ENCODE measurements around the gene GPR142. TPM values are rescaled to one million over a fixed set of nuclear protein-coding genes. Genes with fewer than 3 reads are reported as not detected.

The GPR142 gene
- total and polyA plus RNA-seq, 2 of the 13 experiments (the other 11 are each of a cell fraction or from before 2014, with no cell fraction given), result not detected

DNA sequence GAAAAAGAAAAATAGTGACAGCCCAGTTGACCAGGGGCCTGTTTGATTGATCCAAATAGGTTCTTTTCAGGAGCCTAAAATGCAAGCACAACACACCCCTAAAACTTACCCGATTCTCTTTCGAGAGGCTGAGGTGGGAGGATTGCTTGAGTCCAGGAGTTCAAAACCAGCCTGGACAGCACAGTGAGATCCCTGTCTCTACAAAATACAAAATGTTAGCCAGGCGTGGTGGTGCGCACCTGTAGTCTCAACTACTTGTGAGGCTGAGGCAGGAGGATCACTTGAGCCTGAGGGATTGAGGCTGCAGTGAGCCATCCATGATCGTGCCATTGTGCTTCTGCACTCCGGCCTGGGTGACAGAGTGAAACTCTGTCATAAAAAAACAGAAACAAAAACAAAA, 42.8 kb upstream of the GPR142 start:
- no peak overlapping the region for H3K4me2 ChIP-seq (ENCODE audit: low read depth, low read length)
- FAIRE-seq, result no peak
- H3K27me3 ChIP-seq (ENCODE audit: control insufficient read depth in 1 of 2, insufficient read depth in 2 of 2, low read length in 2 of 2), result peaks cover 11 to 70% of the 10 kb centered on the region in 2 experiments
- WGBS (ENCODE audit: low lambda C conversion rate), result 37% methylated on average over 6 of the region's 6 CpGs
- POLR2A ChIA-PET, result no interaction called here
- no peak for DNase-seq (ENCODE audit: low spot score)
- no peak for ATAC-seq
- no peaks in the 10 kb centered on the region for H3K36me3 ChIP-seq (replicated peaks in 1 of 2; ENCODE audit: control insufficient read depth in 1 of 2, insufficient read depth in 2 of 2, low read length in 2 of 2)
- CTCF ChIA-PET (ENCODE audit: low intra/inter-chr PET ratio, low total read pairs), result no interaction called here
- no peak overlapping the region for H3K9ac ChIP-seq (ENCODE audit: insufficient read depth, low read depth, low read length)
- no peaks in the 10 kb centered on the region for H3K79me2 ChIP-seq (ENCODE audit: insufficient read depth, low read length)
- no peaks in the 10 kb centered on the region for H3K9me3 ChIP-seq (ENCODE audit: low read length)
- no peak overlapping the region for H2AFZ ChIP-seq (ENCODE audit: low read length)
- BruUV-seq (replicated peaks), result no TSS peak
- no peak overlapping the region for H3K27ac ChIP-seq (ENCODE audit: extremely low read length, insufficient read depth, low read length)
- intact Hi-C loops (cut with micrococcal nuclease; ENCODE audit: unreplicated experiment) (no loop called here), in situ Hi-C loops (cut with HindIII; ENCODE audit: extremely low pct_ligation_motif_present, low pct_unique_long_range_greater_than_20kb) (no loop called here)
- H4K20me1 ChIP-seq (ENCODE audit: insufficient read depth, low read length), result no peaks in the 10 kb centered on the region
- no peak overlapping the region for H3K4me3 ChIP-seq (replicated peaks in 1 of 3; ENCODE audit: insufficient read depth in 1 of 3, low read depth in 2 of 3, low read length in 3 of 3)
- no peaks in the 10 kb centered on the region for H3K4me1 ChIP-seq (ENCODE audit: insufficient read depth, low read length)
- TF ChIP-seq PLRG1 (conservative IDR thresholded peaks at IDR 0.05), result no peak
- TF ChIP-seq GLMP (CRISPR knock-in tag; IDR thresholded peaks at IDR 0.05; ENCODE audit: borderline replicate concordance), result no peak
- no peak for TF ChIP-seq SMARCC2 (IDR thresholded peaks at IDR 0.05)
- TF ChIP-seq, protein P1, sequence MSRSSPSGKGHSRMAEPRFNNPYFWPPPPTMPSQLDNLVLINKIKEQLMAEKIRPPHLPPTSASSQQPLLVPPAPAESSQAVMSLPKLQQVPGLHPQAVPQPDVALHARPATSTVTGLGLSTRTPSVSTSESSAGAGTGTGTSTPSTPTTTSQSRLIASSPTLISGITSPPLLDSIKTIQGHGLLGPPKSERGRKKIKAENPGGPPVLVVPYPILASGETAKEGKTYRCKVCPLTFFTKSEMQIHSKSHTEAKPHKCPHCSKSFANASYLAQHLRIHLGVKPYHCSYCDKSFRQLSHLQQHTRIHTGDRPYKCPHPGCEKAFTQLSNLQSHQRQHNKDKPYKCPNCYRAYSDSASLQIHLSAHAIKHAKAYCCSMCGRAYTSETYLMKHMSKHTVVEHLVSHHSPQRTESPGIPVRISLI (CRISPR knock-in tag; IDR thresholded peaks at IDR 0.05; ENCODE audit: borderline replicate concordance), result no peak
- TF ChIP-seq, protein P2, sequence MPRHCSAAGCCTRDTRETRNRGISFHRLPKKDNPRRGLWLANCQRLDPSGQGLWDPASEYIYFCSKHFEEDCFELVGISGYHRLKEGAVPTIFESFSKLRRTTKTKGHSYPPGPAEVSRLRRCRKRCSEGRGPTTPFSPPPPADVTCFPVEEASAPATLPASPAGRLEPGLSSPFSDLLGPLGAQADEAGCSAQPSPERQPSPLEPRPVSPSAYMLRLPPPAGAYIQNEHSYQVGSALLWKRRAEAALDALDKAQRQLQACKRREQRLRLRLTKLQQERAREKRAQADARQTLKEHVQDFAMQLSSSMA (CRISPR knock-in tag; IDR thresholded peaks at IDR 0.05), result no peak
- TF ChIP-seq ZBTB46 (CRISPR knock-in tag; IDR thresholded peaks at IDR 0.05; ENCODE audit: borderline replicate concordance), result no peak
- no peak for TF ChIP-seq ZBTB42 (CRISPR knock-in tag; IDR thresholded peaks at IDR 0.05)
- TF ChIP-seq ESRRA (CRISPR knock-in tag; IDR thresholded peaks at IDR 0.05; ENCODE audit: low read depth), result no peak
- TF ChIP-seq HNF4A (CRISPR knock-in tag; IDR thresholded peaks at IDR 0.05), result no peak
- TF ChIP-seq KLF9 (CRISPR knock-in tag; IDR thresholded peaks at IDR 0.05; ENCODE audit: low read depth), result no peak
- no peak for TF ChIP-seq ZNF260 (CRISPR knock-in tag; IDR thresholded peaks at IDR 0.05; ENCODE audit: borderline replicate concordance, low read depth)
- TF ChIP-seq, protein P3, sequence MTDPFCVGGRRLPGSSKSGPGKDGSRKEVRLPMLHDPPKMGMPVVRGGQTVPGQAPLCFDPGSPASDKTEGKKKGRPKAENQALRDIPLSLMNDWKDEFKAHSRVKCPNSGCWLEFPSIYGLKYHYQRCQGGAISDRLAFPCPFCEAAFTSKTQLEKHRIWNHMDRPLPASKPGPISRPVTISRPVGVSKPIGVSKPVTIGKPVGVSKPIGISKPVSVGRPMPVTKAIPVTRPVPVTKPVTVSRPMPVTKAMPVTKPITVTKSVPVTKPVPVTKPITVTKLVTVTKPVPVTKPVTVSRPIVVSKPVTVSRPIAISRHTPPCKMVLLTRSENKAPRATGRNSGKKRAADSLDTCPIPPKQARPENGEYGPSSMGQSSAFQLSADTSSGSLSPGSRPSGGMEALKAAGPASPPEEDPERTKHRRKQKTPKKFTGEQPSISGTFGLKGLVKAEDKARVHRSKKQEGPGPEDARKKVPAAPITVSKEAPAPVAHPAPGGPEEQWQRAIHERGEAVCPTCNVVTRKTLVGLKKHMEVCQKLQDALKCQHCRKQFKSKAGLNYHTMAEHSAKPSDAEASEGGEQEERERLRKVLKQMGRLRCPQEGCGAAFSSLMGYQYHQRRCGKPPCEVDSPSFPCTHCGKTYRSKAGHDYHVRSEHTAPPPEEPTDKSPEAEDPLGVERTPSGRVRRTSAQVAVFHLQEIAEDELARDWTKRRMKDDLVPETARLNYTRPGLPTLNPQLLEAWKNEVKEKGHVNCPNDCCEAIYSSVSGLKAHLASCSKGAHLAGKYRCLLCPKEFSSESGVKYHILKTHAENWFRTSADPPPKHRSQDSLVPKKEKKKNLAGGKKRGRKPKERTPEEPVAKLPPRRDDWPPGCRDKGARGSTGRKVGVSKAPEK (CRISPR knock-in tag; IDR thresholded peaks at IDR 0.05; ENCODE audit: borderline replicate concordance), result no peak
- TF ChIP-seq, protein P4, sequence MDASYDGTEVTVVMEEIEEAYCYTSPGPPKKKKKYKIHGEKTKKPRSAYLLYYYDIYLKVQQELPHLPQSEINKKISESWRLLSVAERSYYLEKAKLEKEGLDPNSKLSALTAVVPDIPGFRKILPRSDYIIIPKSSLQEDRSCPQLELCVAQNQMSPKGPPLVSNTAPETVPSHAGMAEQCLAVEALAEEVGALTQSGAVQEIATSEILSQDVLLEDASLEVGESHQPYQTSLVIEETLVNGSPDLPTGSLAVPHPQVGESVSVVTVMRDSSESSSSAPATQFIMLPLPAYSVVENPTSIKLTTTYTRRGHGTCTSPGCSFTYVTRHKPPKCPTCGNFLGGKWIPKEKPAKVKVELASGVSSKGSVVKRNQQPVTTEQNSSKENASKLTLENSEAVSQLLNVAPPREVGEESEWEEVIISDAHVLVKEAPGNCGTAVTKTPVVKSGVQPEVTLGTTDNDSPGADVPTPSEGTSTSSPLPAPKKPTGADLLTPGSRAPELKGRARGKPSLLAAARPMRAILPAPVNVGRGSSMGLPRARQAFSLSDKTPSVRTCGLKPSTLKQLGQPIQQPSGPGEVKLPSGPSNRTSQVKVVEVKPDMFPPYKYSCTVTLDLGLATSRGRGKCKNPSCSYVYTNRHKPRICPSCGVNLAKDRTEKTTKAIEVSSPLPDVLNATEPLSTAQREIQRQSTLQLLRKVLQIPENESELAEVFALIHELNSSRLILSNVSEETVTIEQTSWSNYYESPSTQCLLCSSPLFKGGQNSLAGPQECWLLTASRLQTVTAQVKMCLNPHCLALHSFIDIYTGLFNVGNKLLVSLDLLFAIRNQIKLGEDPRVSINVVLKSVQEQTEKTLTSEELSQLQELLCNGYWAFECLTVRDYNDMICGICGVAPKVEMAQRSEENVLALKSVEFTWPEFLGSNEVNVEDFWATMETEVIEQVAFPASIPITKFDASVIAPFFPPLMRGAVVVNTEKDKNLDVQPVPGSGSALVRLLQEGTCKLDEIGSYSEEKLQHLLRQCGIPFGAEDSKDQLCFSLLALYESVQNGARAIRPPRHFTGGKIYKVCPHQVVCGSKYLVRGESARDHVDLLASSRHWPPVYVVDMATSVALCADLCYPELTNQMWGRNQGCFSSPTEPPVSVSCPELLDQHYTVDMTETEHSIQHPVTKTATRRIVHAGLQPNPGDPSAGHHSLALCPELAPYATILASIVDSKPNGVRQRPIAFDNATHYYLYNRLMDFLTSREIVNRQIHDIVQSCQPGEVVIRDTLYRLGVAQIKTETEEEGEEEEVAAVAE (CRISPR knock-in tag; IDR thresholded peaks at IDR 0.05; ENCODE audit: borderline replicate concordance), result no peak

Measured in HepG2 (cell line).